ENCODE measurements around the gene AIF1L. TPM values are rescaled to one million over a fixed set of nuclear protein-coding genes. Genes with fewer than 3 reads are reported as not detected.

Gene AIF1L
- total RNA-seq, 1 experiment from 2014 or later = 6.0 TPM

DNA sequence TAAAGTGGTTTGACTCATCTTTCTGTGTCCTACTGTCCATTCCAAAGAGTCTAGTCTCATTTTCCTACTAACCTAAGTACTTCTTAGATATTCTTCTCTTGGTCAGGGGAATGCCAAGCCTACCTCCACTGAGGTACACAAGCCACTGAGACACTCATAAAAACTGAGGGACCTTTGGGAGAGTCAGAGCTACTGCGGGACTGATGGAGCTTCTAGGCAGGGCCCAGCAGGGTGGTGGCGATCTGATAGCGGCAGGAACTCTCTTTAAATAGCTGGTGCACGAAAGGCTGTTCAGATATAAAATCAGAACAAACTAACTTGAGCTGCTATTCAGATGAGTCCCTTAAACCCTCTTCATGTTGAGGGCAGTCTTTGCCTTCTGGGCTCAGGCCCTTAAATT lies 43.8 kb downstream of the AIF1L start:
- peaks cover 30% of the 10 kb centered on the region for H3K36me3 ChIP-seq (ENCODE audit: control insufficient read depth, insufficient read depth, low read length)
- DNase-seq (ENCODE audit: low read depth, low spot score) (no peak), ATAC-seq (no peak)
- no peaks in the 10 kb centered on the region for H3K9me3 ChIP-seq (ENCODE audit: control insufficient read depth, insufficient read depth, low read depth, low read length)
- TF ChIP-seq, protein P1, sequence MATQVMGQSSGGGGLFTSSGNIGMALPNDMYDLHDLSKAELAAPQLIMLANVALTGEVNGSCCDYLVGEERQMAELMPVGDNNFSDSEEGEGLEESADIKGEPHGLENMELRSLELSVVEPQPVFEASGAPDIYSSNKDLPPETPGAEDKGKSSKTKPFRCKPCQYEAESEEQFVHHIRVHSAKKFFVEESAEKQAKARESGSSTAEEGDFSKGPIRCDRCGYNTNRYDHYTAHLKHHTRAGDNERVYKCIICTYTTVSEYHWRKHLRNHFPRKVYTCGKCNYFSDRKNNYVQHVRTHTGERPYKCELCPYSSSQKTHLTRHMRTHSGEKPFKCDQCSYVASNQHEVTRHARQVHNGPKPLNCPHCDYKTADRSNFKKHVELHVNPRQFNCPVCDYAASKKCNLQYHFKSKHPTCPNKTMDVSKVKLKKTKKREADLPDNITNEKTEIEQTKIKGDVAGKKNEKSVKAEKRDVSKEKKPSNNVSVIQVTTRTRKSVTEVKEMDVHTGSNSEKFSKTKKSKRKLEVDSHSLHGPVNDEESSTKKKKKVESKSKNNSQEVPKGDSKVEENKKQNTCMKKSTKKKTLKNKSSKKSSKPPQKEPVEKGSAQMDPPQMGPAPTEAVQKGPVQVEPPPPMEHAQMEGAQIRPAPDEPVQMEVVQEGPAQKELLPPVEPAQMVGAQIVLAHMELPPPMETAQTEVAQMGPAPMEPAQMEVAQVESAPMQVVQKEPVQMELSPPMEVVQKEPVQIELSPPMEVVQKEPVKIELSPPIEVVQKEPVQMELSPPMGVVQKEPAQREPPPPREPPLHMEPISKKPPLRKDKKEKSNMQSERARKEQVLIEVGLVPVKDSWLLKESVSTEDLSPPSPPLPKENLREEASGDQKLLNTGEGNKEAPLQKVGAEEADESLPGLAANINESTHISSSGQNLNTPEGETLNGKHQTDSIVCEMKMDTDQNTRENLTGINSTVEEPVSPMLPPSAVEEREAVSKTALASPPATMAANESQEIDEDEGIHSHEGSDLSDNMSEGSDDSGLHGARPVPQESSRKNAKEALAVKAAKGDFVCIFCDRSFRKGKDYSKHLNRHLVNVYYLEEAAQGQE (IDR thresholded peaks at IDR 0.05; ENCODE audit: insufficient read depth in 1 of 2, low read depth in 2 of 2, low read length in 1 of 2) = no peak
- in situ Hi-C loops (cut with HindIII; ENCODE audit: low pct_unique_long_range_greater_than_20kb, low sequenced_read_pairs) (no loop called here), intact Hi-C loops (cut with micrococcal nuclease; ENCODE audit: unreplicated experiment) (no loop called here)
- H3K27ac ChIP-seq (ENCODE audit: low read length) = no peak overlapping the region
- H3K4me1 ChIP-seq (ENCODE audit: control insufficient read depth, insufficient read depth, low read length) = no peaks in the 10 kb centered on the region
- ChIA-PET CTCF (no interaction called here), POLR2A (no interaction called here)
- H3K27me3 ChIP-seq (ENCODE audit: control insufficient read depth, insufficient read depth, low read length) = no peaks in the 10 kb centered on the region
- no TSS peak for BruUV-seq (replicated peaks)
- H3K4me3 ChIP-seq (ENCODE audit: low read depth in 2 of 2, low read length in 2 of 2) = no peak overlapping the region

GRCh38 chr9:131140550-131140949 lies 44.2 kb downstream of the AIF1L start:
- BruUV-seq (replicated peaks) = no TSS peak
- Histone ChIP-seq H3K4me3 (ENCODE audit: low read depth in 2 of 2, low read length in 2 of 2) (no peak overlapping the region), H3K27me3 (ENCODE audit: control insufficient read depth, insufficient read depth, low read length) (no peaks in the 10 kb centered on the region), H3K27ac (ENCODE audit: low read length) (no peak overlapping the region), H3K9me3 (ENCODE audit: control insufficient read depth, insufficient read depth, low read depth, low read length) (no peaks in the 10 kb centered on the region), H3K36me3 (ENCODE audit: control insufficient read depth, insufficient read depth, low read length) (peaks cover 29% of the 10 kb centered on the region), H3K4me1 (ENCODE audit: control insufficient read depth, insufficient read depth, low read length) (no peaks in the 10 kb centered on the region)
- intact Hi-C loops (cut with micrococcal nuclease; ENCODE audit: unreplicated experiment) (no loop called here), in situ Hi-C loops (cut with HindIII; ENCODE audit: low pct_unique_long_range_greater_than_20kb, low sequenced_read_pairs) (no loop called here)
- TF ChIP-seq SIN3A (IDR thresholded peaks at IDR 0.05; ENCODE audit: borderline replicate concordance, insufficient read depth, low read depth, low read length) = no peak
- TF ChIP-seq, protein P1 (IDR thresholded peaks at IDR 0.05; ENCODE audit: insufficient read depth in 1 of 2, low read depth in 2 of 2, low read length in 1 of 2) = no peak
- no peak for TF ChIP-seq TCF7L2 (IDR thresholded peaks at IDR 0.05; ENCODE audit: low read depth, low read length)
- TF ChIP-seq CTCF (IDR thresholded peaks at IDR 0.05) = no peak
- no peak for TF ChIP-seq POLR2AphosphoS5 (IDR thresholded peaks at IDR 0.05; ENCODE audit: low read depth, low read length)
- DNase-seq (ENCODE audit: low read depth, low spot score) (no peak), ATAC-seq (no peak)
- POLR2A ChIA-PET = no interaction called here
- CTCF ChIA-PET = no interaction called here

All from Panc1 (cell line).